Right ventricle myocardium inferior (tissue), 1 donor: ENCODE data around the gene SEPTIN3. TPM values are rescaled to one million over a fixed set of nuclear protein-coding genes. Genes with fewer than 3 reads are reported as not detected.
"Not testable (repeated sequence)": the region's sequence is repeated elsewhere in the genome, so short reads cannot be mapped to it uniquely, and the experiment has no call there.

Source experiments
- ATAC-seq: fragments of 200-7000 bp; cut with Tn5 transposase; one replicate; pipeline ENCODE4 v1.9.1; 2020; ENCODE audit warnings: mild to moderate bottlenecking, moderate library complexity
- DNase-seq: peaks from one replicate; pipeline ENCODE4 v3.0.0; 2021; ENCODE audit errors: missing footprints
- intact Hi-C: fragments of 100-400 bp; cut with DNase I; formaldehyde crosslinking; loops from one replicate; pipeline ENCODE4 v1.11.0; 2022
- total RNA-seq: library from RNA; stranded (reverse); fragmentation: NEBNext Ultra II Directional; extraction: Animal tissue kit (Norgen Biotek cat#: 25700); gene quantifications from one replicate; pipeline ENCODE4 v1.2.1, GENCODE V29; 2021
- donor health status: DM: no; HTN: yes; CAD: no; lungs with severe emphysema.

Gene SEPTIN3
- total RNA-seq, 1 donor from 2014 or later = 0.08 TPM

GRCh38 chr22:41939981-41940831 is 29.0 kb upstream of the SEPTIN3 start:
- ATAC-seq = no peak

DNA sequence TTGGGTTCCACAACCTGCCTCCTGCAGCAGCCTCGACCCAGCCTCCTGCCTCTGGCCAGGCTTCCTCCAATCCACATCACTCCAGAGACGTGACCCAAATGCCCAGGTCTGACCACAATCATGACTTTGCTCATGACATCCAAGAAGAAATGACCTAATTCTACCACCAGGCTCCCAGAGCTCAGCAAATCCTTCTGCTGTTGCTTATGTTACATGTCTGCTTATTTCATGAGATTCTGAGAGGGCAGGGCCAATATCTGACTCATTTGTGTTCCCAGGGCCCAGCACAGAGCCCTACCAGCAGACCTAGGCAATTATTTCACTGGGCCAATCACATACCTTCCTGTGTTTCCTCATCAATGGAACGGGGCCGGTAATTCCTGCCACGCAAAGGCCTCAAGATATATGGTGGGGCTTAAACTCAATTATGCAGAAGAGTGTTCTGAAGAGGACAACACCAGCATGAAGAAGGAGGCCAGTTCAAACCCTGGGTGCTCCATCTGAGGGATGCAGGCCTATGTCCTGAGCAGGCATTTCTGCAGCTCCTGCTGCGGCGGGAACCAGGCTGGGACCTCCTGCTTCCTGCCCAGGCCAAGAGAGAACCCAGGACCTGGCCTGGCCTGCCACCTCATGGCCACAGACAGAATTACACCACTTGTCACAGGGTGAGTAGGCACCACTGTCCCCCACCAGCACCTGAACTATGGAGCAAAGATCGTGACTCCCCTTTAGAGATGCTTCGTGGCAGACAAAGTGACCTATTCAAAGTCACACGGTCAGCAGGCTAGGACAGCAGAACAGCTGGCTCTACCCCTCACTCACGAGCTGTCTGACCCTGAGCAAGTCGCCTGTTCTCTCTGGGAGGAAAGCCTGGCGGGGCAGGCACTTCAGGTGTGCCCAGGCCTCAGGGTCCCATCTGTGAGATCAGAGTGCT is 28.1 kb upstream of the SEPTIN3 start:
- peak; percentile 84 for DNase-seq
- intact Hi-C loops = loop anchor here (1.0 kb wide), 2 partner anchors 118 to 244 kb away; no protein-coding TSS in a partner anchor
- ATAC-seq = peak; percentile 92

More at GRCh38 chr22:41939981-41940831, 29.0 kb upstream of the SEPTIN3 start:
- intact Hi-C loops = loop anchor here (2.0 kb wide), 1 partner anchor 193 kb away; no protein-coding TSS in a partner anchor
- DNase-seq = peak; percentile 48

DNA sequence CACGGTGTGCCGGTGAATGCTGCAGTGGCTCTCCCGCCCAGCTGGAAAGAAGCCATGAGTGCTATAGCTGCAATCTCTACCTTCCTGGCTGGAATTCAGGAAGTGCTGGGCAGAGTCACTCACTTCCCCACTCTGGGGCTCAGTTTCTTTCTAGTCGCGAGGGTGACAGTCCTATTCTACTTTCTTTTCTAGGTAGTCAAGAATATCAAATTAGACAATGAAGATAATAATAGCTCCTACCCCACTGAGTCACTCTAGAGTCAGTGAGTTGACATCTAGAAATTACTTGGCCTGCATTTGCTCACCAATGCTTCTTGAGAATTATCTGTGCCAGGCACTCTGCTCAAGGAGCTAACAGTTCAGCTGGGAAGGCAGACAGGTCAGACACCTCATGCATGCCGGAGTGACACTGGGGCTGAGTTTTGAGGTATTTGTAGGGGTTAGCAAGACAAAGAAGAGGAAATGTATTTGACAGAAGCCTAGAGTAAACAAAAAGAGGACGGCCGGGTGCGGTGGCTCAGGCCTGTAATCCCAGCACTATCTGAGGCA is 25.5 kb upstream of the SEPTIN3 start:
- ATAC-seq (no peak), DNase-seq (peak; percentile 18)
- intact Hi-C loops = no loop called here

GRCh38 chr22:41946629-41947423 is 22.4 kb upstream of the SEPTIN3 start, which contains the start of gene CENPM:
Gene CENPM, minus strand, starts transcription at chr22:41947152. Its CDS starts 76 bp downstream, at chr22:41947076.
- ATAC-seq (peak; percentile 98), DNase-seq (peak; percentile 95)
- intact Hi-C loops = no loop called here

GRCh38 chr22:41947424-41948080 is 21.7 kb upstream of the SEPTIN3 start:
- DNase-seq (peak; percentile 18), ATAC-seq (no peak)
- intact Hi-C loops = no loop called here

GRCh38 chr22:41948142-41948541 is 21.1 kb upstream of the SEPTIN3 start:
- ATAC-seq (no peak), DNase-seq (no peak)
- intact Hi-C loops = no loop called here

GRCh38 chr22:41948928-41949296 is 20.3 kb upstream of the SEPTIN3 start:
- intact Hi-C loops, DNase-seq, ATAC-seq: not testable (repeated sequence)

- no peak for ATAC-seq
- no peak for DNase-seq
- intact Hi-C loops = no loop called here
Measured at GRCh38 chr22:41949297-41949965, 19.8 kb upstream of the SEPTIN3 start.

GRCh38 chr22:41951898-41952474 is 17.3 kb upstream of the SEPTIN3 start, which contains the start of gene SMIM45:
Gene SMIM45, plus strand, starts transcription at chr22:41952150.
- ATAC-seq = no peak
- intact Hi-C loops = no loop called here
- no peak for DNase-seq

DNA sequence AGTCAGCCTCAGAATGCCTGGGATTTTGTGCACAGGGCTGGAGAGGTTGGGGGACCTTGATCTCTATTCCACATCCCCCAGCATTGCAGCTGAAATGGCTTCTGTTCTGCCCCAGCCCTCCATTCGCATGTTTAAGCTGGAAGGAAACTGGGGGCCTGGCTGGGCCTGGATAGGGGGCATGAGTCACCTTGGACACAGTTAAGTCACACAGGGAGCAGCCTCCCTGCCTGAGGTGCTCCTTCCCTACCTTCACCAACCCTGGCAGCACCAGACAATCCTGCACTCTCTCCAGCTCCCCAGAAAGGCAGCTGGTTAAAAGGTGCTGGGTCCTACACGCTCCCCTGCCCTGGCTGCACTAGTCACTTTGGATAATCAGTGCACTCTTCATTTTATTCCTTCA is 16.5 kb upstream of the SEPTIN3 start:
- intact Hi-C loops = no loop called here
- DNase-seq (no peak), ATAC-seq (no peak)

DNA sequence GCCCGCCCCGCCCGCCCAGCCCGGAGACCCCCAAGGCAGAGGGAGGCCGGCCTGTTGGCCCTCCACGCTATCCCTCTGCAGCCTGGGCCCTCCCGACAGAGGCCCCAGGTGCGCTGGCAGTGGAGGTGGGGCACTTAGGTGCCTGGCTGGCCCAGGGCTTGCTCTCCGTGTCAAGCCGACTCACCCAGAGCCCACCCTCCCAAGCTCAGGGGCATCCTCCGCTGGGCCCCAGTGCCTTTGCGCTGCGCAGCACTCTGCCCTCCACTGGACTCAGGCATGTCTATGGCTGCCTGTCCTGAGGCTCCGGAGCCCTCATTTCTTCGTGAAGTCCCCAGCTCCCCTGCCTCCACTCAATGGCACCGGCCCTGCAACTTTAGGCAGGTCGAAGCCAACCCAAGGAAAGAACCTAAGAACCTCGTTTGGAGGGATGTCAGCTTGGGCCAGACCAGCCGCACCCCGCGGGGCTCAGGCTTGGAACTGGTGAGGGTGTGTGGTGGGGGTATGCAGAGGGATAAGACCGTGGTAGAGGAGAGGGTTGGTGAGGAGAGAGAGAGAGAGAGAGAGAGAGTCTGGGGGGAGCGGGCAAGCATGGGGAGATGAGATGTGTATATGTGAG is 11.2 kb upstream of the SEPTIN3 start:
- peak; percentile 10 for ATAC-seq

DNA sequence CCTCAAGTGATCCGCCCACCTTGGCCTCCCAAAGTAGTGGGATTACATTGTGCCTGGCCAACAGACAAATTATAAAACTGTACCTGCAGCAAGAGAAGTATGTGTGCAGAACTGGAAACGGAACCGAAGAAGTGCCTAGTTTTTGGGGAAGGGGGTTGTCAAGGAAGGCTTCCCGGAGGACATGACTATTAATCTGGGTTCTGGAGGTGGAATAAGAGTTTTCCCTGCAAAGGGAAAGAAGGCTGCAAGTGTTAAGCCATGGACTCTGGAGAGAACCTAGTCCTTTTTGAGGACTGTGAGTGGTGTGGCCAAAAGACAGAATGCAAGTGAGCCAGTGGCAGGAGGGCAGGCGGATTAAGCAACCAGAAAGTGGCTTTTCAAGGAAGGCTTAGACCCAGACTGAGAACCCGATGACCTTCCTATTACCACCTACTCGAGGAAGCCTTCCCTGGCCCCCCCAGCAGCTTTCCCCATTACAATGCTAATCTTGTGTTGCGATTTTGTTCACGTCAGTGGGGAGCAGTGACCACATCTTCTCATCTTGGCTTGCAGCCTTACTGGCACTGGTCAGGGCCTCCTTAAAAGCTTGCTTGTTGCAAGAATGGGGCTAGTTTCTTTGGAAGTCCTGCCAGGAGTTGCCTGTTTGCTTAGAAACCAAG is 5.7 kb upstream of the SEPTIN3 start:
- DNase-seq (no peak), ATAC-seq (no peak)
- intact Hi-C loops = no loop called here

More for the DNA sequence above, 11.2 kb upstream of the SEPTIN3 start:
- no peak for DNase-seq
- intact Hi-C loops = no loop called here

DNA sequence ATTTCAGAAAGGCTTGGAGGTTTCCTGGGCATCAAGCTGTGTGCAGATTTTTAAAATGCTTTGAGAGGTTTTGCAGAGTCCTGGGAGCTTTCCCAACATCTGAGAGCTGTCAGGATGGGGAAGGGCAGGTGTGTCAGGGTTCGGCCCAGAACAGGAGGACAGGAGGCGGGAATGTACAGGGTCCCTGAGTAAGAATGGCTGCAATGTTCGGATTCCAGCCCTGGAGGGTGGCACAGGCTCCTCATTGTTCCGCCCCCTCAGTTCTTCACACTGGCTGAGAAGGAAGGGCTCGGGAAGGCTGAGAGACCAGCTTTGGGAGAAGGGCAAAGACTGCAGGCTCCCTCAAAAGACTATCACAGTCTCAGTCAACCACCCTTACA is 5.1 kb upstream of the SEPTIN3 start:
- intact Hi-C loops = no loop called here
- no peak for ATAC-seq
- no peak for DNase-seq

GRCh38 chr22:41966225-41966606 is 3.0 kb upstream of the SEPTIN3 start:
- ATAC-seq = no peak
- DNase-seq = no peak
- intact Hi-C loops = loop anchor here (5.0 kb wide), 1 partner anchor 146 kb away; no protein-coding TSS in a partner anchor

DNA sequence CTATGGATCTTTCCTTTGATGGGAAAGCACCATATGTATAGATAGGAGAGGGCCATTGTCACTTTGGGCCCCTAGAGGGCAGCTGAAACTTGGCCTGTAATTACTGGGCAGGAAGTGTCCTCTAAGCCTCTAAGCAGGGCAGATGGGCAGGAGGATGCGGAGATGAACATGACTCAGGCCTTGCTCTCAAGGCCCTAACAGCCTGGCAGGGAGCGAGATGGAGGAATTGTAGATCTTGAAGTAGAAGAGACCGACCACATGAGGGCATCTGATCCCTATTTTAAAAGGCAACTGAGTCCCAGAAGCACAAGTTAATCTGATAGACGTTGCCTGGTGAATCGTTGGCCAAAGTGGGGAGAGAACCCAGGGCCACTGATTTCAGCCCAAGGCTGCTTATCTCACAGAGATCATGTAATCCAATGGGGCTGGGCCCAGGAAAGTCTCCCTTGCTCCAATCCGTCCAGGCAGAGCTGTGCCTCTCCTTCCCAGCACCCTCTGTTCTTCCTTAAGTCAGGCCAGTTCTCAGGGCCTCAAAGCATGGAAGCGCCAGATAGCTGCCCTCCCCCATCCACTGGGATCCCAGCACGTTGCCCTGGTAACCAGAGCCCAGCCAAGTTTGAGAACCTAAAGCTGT is 2.5 kb upstream of the SEPTIN3 start:
- DNase-seq = no peak
- intact Hi-C loops = loop anchor here (5.0 kb wide), 1 partner anchor 146 kb away; no protein-coding TSS in a partner anchor
- ATAC-seq = peak; percentile 26
